HG03108 (cell line): Measurements from ENCODE around the gene CFAP20DC.
"Not testable (repeated sequence)": the region's sequence is repeated elsewhere in the genome, so short reads cannot be mapped to it uniquely, and the experiment has no call there.

Experiments
- ATAC-seq: cut with Tn5 transposase; IDR thresholded peaks from one replicate; pipeline ENCODE4 v1.9.1; 2021; ENCODE audit warnings: moderate library complexity; ENCODE audit not compliant: unreplicated experiment

Gene CFAP20DC

DNA sequence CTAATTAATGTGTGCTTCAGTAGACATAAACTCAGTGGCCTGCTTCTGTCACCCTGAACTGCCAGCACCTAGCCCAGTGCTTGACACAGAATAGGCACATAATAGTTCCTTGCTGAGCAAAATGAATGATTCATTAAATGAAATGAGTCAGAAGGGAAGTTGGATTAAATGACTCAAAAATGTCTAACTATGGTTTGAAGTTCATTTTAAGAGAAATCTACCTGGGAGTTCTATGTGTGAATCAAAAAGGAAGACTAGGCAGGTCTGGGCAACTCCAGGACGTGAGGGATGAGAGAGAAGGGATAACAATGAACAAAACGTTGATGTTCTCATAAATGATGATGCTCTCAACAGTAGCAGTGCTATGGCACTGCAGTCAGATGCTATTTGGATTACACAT is 175.0 kb downstream of the CFAP20DC start:
- ATAC-seq, result peak; percentile 70

DNA sequence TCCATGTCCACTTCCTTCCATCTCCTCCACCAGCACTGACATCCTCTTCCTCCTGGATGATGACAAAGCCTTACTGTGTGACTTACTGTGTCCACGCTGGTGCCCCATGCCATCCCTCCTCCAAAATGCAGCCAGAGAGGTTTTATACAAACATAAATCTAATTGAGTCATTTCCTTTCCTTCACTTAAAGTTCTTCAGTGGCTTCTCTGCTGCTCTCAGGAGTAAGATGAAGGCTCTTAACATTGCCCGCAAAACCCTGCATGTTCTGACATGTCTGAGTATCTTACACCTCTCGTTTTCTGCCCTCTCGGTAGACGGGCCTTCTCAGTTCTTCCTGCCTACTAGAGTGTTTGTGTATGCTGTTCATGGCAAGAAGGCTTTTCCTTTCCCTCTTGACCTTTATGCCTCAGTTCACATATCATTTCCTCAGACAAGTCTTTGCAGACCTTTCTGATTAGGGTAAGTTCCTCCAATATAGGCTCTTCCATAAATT is 175.5 kb downstream of the CFAP20DC start:
- peak; percentile 45 for ATAC-seq

GRCh38 chr3:58868097-58868779 is 181.6 kb downstream of the CFAP20DC start:
- ATAC-seq, result peak; percentile 57

- no peak for ATAC-seq
Observed at GRCh38 chr3:58867621-58868020, 182.2 kb downstream of the CFAP20DC start.

DNA sequence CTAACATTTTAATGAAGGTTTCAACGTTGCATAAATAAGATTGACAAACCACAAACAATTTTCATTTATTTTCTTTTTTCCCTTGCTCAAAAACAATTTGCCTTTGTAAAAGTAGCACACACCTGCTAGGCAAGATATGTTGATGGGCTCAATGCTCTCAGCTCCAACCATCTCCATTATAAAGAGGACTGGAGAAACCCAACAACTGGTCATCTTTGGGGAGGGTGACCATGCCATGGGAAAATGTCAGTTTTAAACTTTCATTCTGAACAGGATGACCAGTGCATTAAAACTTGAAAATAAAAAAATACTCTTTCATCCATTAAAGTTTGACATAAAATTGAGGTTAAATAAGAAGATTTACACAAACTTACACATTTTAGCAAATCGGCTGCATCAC is 183.7 kb downstream of the CFAP20DC start:
- ATAC-seq, result no peak

- no peak for ATAC-seq
Observed at GRCh38 chr3:58864480-58864879, 185.3 kb downstream of the CFAP20DC start.

GRCh38 chr3:58863206-58863605 is 186.6 kb downstream of the CFAP20DC start:
- no peak for ATAC-seq

DNA sequence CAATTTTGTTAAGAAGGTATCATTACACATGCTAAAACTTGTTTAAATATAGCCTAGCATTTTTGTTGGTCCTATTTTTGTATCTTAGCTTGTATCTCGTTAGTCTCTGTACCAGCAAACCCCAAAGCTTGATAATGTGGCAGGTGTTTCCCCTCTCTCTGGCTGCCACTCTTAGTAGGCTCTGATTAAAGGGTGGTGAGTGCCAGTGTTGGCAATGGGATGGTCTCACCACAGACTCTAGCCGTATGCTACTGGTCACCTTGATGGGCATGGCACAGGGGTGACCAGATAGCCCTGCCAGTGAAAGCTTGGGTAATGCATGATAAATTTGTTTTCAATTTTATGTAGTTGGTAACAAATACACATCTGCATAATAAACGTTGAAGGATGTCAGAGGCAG is 188.3 kb downstream of the CFAP20DC start:
- ATAC-seq, result no peak

DNA sequence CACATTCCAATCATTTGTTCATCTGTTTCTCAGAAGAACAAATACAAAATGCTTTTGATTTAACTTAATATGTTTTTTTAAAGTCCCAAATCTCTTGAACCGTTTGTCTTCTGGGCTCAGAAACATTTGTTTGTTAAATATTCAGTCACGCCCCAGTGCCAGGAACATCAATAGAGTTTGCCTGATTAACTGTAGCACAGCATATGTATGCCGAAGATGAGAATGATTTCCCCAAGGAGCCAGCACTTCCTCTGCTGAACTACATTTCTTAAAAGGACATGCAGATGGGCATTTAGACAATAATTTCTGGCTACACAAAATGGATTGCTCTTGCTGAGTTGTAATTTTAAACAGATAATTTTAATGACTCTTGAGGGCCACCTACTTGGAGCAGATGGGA is 191.7 kb downstream of the CFAP20DC start:
- no peak for ATAC-seq

DNA sequence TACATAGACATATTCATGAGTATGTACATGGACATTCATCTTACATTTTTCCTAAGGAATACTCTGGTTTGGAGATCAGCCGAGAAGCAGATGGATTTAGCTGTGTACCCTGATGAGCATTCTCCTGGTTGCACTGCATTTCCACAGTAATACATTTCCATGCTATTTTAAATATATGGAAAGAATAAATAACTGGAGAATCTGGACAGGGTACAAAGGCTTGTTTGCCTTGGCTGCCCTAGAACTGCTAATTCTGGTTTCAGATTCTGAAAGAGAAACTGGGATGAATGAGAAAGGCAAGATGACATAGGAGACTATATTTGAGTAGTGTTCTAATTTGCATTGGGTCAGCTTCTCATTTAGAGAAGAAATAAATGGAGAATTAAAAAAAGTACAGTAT is 192.4 kb downstream of the CFAP20DC start:
- ATAC-seq, result no peak

DNA sequence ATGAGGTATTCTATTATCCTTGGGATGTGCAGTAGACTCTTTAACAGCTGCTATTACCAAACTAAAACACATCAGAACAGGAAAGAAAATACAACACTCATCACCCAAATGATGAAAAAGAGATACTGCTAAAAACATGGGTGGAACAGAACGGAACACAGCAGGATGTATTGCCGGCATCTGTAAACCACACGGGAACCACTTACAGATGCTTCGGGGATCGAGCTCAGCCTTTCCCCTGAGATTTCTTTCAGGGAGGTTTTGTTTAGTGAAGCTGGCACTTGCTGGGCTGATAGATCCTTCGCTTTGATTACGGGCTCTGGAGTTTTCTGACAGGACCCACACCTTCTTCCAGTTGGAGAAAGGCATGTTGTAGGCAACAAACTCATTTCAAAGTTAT is 201.0 kb downstream of the CFAP20DC start:
- no peak for ATAC-seq

DNA sequence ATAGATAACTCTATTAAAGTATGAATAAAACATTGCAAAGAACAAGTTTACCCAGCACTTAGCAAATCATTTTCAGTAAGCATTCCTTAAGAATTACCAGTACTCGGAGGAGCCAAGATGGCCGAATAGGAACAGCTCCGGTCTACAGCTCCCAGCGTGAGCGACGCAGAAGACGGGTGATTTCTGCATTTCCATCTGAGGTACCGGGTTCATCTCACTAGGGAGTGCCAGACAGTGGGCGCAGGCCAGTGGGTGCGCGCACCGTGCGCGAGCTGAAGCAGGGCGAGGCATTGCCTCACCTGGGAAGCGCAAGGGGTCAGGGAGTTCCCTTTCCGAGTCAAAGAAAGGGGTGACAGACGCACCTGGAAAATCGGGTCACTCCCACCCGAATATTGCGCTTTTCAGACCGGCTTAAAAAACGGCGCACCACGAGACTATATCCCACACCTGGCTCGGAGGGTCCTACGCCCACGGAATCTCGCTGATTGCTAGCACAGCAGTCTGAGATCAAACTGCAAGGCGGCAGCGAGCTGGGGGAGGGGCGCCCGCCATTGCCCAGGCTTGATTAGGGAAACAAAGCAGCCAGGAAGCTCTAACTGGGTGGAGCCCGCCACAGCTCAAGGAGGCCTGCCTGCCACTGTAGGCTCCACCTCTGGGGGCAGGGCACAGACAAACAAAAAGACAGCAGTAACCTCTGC is 207.6 kb downstream of the CFAP20DC start:
- not testable (repeated sequence) for ATAC-seq

- no peak for ATAC-seq
Observed at GRCh38 chr3:58840949-58841348, 208.9 kb downstream of the CFAP20DC start.

- no peak for ATAC-seq
Observed at GRCh38 chr3:58839964-58840363, 209.9 kb downstream of the CFAP20DC start.

DNA sequence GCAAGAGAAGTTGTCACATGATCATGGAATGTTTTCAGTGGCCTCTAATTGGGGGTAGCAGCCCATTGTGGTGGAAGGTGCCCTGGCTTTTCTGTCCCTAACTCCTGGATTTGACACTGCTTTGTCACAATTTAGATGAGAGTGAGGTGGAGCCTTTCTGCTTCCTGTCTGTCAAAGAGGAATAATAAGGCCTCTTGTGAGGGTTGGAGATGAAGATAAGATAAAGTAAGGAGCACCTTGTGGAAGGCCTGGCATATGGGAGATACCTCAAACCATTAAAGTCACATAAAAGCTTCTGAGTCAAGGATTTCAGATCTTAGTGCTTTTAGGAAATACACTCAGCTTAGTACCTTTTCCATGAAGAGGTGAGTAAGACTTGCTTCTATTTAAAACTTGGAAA is 210.6 kb downstream of the CFAP20DC start:
- no peak for ATAC-seq

GRCh38 chr3:58837856-58838255 is 212.0 kb downstream of the CFAP20DC start:
- no peak for ATAC-seq

GRCh38 chr3:58837141-58837843 is 212.5 kb downstream of the CFAP20DC start:
- ATAC-seq, result no peak

- ATAC-seq, result no peak
Observed at GRCh38 chr3:58835086-58835485, 214.7 kb downstream of the CFAP20DC start.

- ATAC-seq, result no peak
Observed at GRCh38 chr3:58833491-58833890, 216.3 kb downstream of the CFAP20DC start.

- no peak for ATAC-seq
Observed at GRCh38 chr3:58829321-58830000, 220.4 kb downstream of the CFAP20DC start.

- ATAC-seq, result no peak
Observed at GRCh38 chr3:58824777-58825176, 225.0 kb downstream of the CFAP20DC start.
